SK-N-SH treated with all-trans-retinoic acid at 6 μM for 48 hours (cell line): ENCODE data around the gene FIBP.

Source experiments
- BACH2 ChIP-seq: fragments of 250-450 bp; sonication (Bioruptor Pico); IDR thresholded peaks from 2 replicates; pipeline ENCODE4 v1.9.0; 2021; ENCODE audit warnings: mild to moderate bottlenecking, borderline replicate concordance
- GLIS3 ChIP-seq: fragments of 250-450 bp; sonication (Bioruptor Pico); IDR thresholded peaks from 2 replicates; pipeline ENCODE4 v1.5.0; 2020; ENCODE audit warnings: mild to moderate bottlenecking, moderate library complexity
- ISL1 ChIP-seq: fragments of 250-450 bp; sonication (Bioruptor Pico); IDR thresholded peaks from 2 replicates; pipeline ENCODE4 v2.1.2; 2022; ENCODE audit warnings: mild to moderate bottlenecking, moderate library complexity
- OSR1 ChIP-seq: fragments of 250-450 bp; sonication (Bioruptor Pico); IDR thresholded peaks from 2 replicates; pipeline ENCODE4 v1.8.0; 2022; ENCODE audit warnings: moderate library complexity, mild to moderate bottlenecking, inconsistent platforms
- PPARA ChIP-seq: fragments of 250-450 bp; sonication (Bioruptor Pico); IDR thresholded peaks from 2 replicates; pipeline ENCODE4 v1.5.0; 2020; ENCODE audit warnings: mild to moderate bottlenecking, borderline replicate concordance
- RARB ChIP-seq: fragments of 250-450 bp; sonication (Bioruptor Pico); IDR thresholded peaks from 2 replicates; pipeline ENCODE4 v1.8.0; 2021; ENCODE audit warnings: mild to moderate bottlenecking, moderate library complexity
- TCF4 ChIP-seq: fragments of 250-450 bp; sonication (Bioruptor Pico); IDR thresholded peaks from 2 replicates; pipeline ENCODE4 v1.8.0; 2021; ENCODE audit warnings: mild to moderate bottlenecking, moderate library complexity, borderline replicate concordance
- ZFP30 ChIP-seq: fragments of 450-650 bp; formaldehyde crosslinking; IDR thresholded peaks from 2 replicates; pipeline ENCODE4 v1.5.0; 2022; ENCODE audit warnings: mild to moderate bottlenecking, moderate library complexity
- TF ChIP-seq, protein P1 (sequence below): fragments of 250-450 bp; sonication (Bioruptor Pico); IDR thresholded peaks from 2 replicates; pipeline ENCODE4 v1.8.0; 2020; ENCODE audit warnings: mild to moderate bottlenecking, moderate library complexity, borderline replicate concordance

GRCh38 chr11:65860278-65861164 lies 27.8 kb downstream of the FIBP start, which contains the start of gene MUS81:
- TF ChIP-seq, protein P1, sequence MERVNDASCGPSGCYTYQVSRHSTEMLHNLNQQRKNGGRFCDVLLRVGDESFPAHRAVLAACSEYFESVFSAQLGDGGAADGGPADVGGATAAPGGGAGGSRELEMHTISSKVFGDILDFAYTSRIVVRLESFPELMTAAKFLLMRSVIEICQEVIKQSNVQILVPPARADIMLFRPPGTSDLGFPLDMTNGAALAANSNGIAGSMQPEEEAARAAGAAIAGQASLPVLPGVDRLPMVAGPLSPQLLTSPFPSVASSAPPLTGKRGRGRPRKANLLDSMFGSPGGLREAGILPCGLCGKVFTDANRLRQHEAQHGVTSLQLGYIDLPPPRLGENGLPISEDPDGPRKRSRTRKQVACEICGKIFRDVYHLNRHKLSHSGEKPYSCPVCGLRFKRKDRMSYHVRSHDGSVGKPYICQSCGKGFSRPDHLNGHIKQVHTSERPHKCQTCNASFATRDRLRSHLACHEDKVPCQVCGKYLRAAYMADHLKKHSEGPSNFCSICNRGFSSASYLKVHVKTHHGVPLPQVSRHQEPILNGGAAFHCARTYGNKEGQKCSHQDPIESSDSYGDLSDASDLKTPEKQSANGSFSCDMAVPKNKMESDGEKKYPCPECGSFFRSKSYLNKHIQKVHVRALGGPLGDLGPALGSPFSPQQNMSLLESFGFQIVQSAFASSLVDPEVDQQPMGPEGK = peak; percentile 31; the same call in 1 of the 2 replicates
- no peak for TF ChIP-seq ISL1 (CRISPR knock-in tag)
- TF ChIP-seq OSR1 (CRISPR knock-in tag) = no peak
- TF ChIP-seq GLIS3 (CRISPR knock-in tag) = no peak
- TF ChIP-seq PPARA (CRISPR knock-in tag) = no peak
- no peak for TF ChIP-seq TCF4 (CRISPR knock-in tag)
- TF ChIP-seq ZFP30 = no peak
- no peak for TF ChIP-seq BACH2 (CRISPR knock-in tag)
- no peak for TF ChIP-seq RARB (CRISPR knock-in tag)
